Astrocyte (in vitro differentiated cells and primary cell): ENCODE results near the gene ANTXR2.

Source experiments
- EZH2 ChIP-seq: IDR thresholded peaks from 2 replicates; pipeline ENCODE4 v1.6.1; 2012; ENCODE audit warnings: mild to moderate bottlenecking, low read length, inconsistent platforms; ENCODE audit not compliant: insufficient read depth
- TF ChIP-seq, protein P1 (sequence below): IDR thresholded peaks from 2 replicates; pipeline ENCODE4 v1.5.1; 2011; ENCODE audit warnings: low read depth, mild to moderate bottlenecking, inconsistent platforms, low read length, moderate library complexity; ENCODE audit not compliant: insufficient read depth

- TF ChIP-seq, protein P1, sequence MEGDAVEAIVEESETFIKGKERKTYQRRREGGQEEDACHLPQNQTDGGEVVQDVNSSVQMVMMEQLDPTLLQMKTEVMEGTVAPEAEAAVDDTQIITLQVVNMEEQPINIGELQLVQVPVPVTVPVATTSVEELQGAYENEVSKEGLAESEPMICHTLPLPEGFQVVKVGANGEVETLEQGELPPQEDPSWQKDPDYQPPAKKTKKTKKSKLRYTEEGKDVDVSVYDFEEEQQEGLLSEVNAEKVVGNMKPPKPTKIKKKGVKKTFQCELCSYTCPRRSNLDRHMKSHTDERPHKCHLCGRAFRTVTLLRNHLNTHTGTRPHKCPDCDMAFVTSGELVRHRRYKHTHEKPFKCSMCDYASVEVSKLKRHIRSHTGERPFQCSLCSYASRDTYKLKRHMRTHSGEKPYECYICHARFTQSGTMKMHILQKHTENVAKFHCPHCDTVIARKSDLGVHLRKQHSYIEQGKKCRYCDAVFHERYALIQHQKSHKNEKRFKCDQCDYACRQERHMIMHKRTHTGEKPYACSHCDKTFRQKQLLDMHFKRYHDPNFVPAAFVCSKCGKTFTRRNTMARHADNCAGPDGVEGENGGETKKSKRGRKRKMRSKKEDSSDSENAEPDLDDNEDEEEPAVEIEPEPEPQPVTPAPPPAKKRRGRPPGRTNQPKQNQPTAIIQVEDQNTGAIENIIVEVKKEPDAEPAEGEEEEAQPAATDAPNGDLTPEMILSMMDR = no peak
- TF ChIP-seq EZH2 = no peak
Measured at GRCh38 chr4:80015407-80016189, 57.4 kb downstream of the ANTXR2 start.
